RWPE2 (cell line): Measurements from ENCODE around the gene PANK1.

Experiments
- ATAC-seq: fragments of 200-7000 bp; cut with Tn5 transposase; 3 replicates; pipeline ENCODE4 v1.9.1; 2021; ENCODE audit warnings: low read depth
- DNase-seq: peaks from one replicate; pipeline ENCODE4 v3.0.0-alpha.2; 2020; ENCODE audit warnings: low spot score
- H3K27ac ChIP-seq: fragments of 450-650 bp; 2 replicates; pipeline ENCODE4 v1.5.1; 2017; ENCODE audit warnings: mild to moderate bottlenecking; ENCODE audit not compliant: poor library complexity, severe bottlenecking
- H3K27me3 ChIP-seq: fragments of 250-450 bp; sonication (Bioruptor Pico); 2 replicates; pipeline ENCODE4 v1.5.1; 2021; ENCODE audit warnings: mild to moderate bottlenecking, moderate library complexity; ENCODE audit not compliant: insufficient read depth, poor library complexity, severe bottlenecking
- H3K36me3 ChIP-seq: fragments of 250-450 bp; sonication (Bioruptor Pico); 2 replicates; pipeline ENCODE4 v1.5.1; 2020; ENCODE audit warnings: low read depth, mild to moderate bottlenecking, moderate library complexity
- H3K4me1 ChIP-seq: fragments of 250-450 bp; sonication (Bioruptor Pico); 2 replicates; pipeline ENCODE4 v1.5.1; 2021; ENCODE audit warnings: mild to moderate bottlenecking, moderate library complexity; ENCODE audit not compliant: insufficient read depth, poor library complexity, severe bottlenecking
- H3K4me3 ChIP-seq: fragments of 250-450 bp; sonication (Bioruptor Pico); 2 replicates; pipeline ENCODE4 v1.5.1; 2021; ENCODE audit warnings: mild to moderate bottlenecking, moderate library complexity; ENCODE audit not compliant: severe bottlenecking
- H3K9me3 ChIP-seq: fragments of 250-450 bp; sonication (Bioruptor Pico); 2 replicates; pipeline ENCODE4 v1.5.1; 2021; ENCODE audit warnings: mild to moderate bottlenecking, moderate library complexity; ENCODE audit not compliant: severe bottlenecking
- CTCF ChIP-seq: fragments of 450-650 bp; IDR thresholded peaks from one replicate; pipeline ENCODE4 v1.5.1; 2017; ENCODE audit warnings: mild to moderate bottlenecking, moderate library complexity; ENCODE audit not compliant: poor library complexity, severe bottlenecking

PANK1 gene

GRCh38 chr10:89663144-89663543 lies 18.1 kb upstream of the PANK1 start:
- Histone ChIP-seq H3K9me3 (no peaks in the 10 kb centered on the region), H3K27ac (no peak overlapping the region), H3K4me1 (no peaks in the 10 kb centered on the region), H3K27me3 (no peaks in the 10 kb centered on the region), H3K4me3 (no peak overlapping the region), H3K36me3 (no peaks in the 10 kb centered on the region)
- no peak for ATAC-seq
- TF ChIP-seq CTCF, result no peak
- no peak for DNase-seq

- Histone ChIP-seq H3K4me3 (no peak overlapping the region), H3K4me1 (no peaks in the 10 kb centered on the region), H3K27ac (no peak overlapping the region), H3K36me3 (no peaks in the 10 kb centered on the region), H3K9me3 (no peaks in the 10 kb centered on the region), H3K27me3 (no peaks in the 10 kb centered on the region)
- ATAC-seq, result no peak
- DNase-seq, result no peak
- TF ChIP-seq CTCF, result no peak
These were observed 17.6 kb upstream of the PANK1 start for GRCh38 chr10:89662596-89662995.

GRCh38 chr10:89659143-89660131 lies 14.4 kb upstream of the PANK1 start:
- Histone ChIP-seq H3K27ac (no peak overlapping the region), H3K27me3 (no peaks in the 10 kb centered on the region), H3K36me3 (no peaks in the 10 kb centered on the region), H3K4me1 (no peaks in the 10 kb centered on the region), H3K9me3 (no peaks in the 10 kb centered on the region), H3K4me3 (no peak overlapping the region)
- TF ChIP-seq CTCF, result no peak
- ATAC-seq (no peak), DNase-seq (no peak)

- no peaks in the 10 kb centered on the region for H3K4me1 ChIP-seq
- no peak for TF ChIP-seq CTCF
- no peaks in the 10 kb centered on the region for H3K27me3 ChIP-seq
- ATAC-seq (no peak), DNase-seq (no peak)
- H3K4me3 ChIP-seq, result no peak overlapping the region
- no peaks in the 10 kb centered on the region for H3K9me3 ChIP-seq
- no peak overlapping the region for H3K27ac ChIP-seq
- H3K36me3 ChIP-seq, result no peaks in the 10 kb centered on the region
These were observed 12.3 kb upstream of the PANK1 start for GRCh38 chr10:89657302-89657701.

- TF ChIP-seq CTCF, result no peak
- Histone ChIP-seq H3K27me3 (no peaks in the 10 kb centered on the region), H3K9me3 (no peaks in the 10 kb centered on the region), H3K36me3 (no peaks in the 10 kb centered on the region), H3K4me1 (no peaks in the 10 kb centered on the region), H3K27ac (no peak overlapping the region), H3K4me3 (no peak overlapping the region)
- no peak for ATAC-seq
- no peak for DNase-seq
These were observed 10.7 kb upstream of the PANK1 start for GRCh38 chr10:89655722-89656121.
